ENCODE data around the gene SP8.

Gene SP8

DNA sequence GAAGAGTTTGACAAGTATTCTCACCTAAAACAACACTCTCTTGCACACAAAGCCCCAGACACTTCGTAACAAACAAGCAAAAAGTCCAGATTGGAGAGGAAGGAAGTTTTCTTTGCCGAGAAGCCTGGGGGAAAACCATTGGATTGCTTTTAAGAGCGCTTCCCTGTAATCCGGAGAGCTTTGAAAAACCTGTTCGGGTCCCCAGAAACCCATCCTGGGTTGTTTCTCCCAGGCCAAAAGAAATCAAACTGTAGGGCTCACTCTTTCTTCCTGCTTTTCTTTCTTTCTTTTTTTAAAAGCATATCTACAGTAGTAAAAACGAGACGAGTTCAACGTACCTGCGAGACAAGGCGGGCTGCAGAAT lies 655 bp downstream of the SP8 start:
- Histone ChIP-seq H3K36me3 (ENCODE audit: control insufficient read depth, insufficient read depth, low read length) (peaks cover 13% of the 10 kb centered on the region), H3K27ac (ENCODE audit: insufficient read depth, low read depth, low read length, poor library complexity, severe bottlenecking) (peak overlapping the region; percentile 83), H3K9me3 (ENCODE audit: control insufficient read depth, low read length) (no peaks in the 10 kb centered on the region), H3K4me3 (ENCODE audit: insufficient read depth, low read depth, low read length) (peak overlapping the region; percentile 88), H3K27me3 (ENCODE audit: control insufficient read depth, insufficient read depth, low read length, poor library complexity, severe bottlenecking) (peaks cover 68% of the 10 kb centered on the region), H3K4me1 (ENCODE audit: control insufficient read depth, insufficient read depth, low read length) (peaks cover 25% of the 10 kb centered on the region)
- WGBS, 2 experiments: 0% methylated on average over 10 of the region's 10 CpGs

GRCh38 chr7:20785157-20786048 lies 1.3 kb downstream of the SP8 start:
- peak overlapping the region; percentile 83 for H3K27ac ChIP-seq (ENCODE audit: insufficient read depth, low read depth, low read length, poor library complexity, severe bottlenecking)
- peaks cover 13% of the 10 kb centered on the region for H3K36me3 ChIP-seq (ENCODE audit: control insufficient read depth, insufficient read depth, low read length)
- peaks cover 62% of the 10 kb centered on the region for H3K27me3 ChIP-seq (ENCODE audit: control insufficient read depth, insufficient read depth, low read length, poor library complexity, severe bottlenecking)
- H3K4me1 ChIP-seq (ENCODE audit: control insufficient read depth, insufficient read depth, low read length): peaks cover 24% of the 10 kb centered on the region
- 0% methylated on average over 89 of the region's 89 CpGs for WGBS, 2 experiments
- H3K4me3 ChIP-seq (ENCODE audit: insufficient read depth, low read depth, low read length): peak overlapping the region; percentile 88
- H3K9me3 ChIP-seq (ENCODE audit: control insufficient read depth, low read length): no peaks in the 10 kb centered on the region

DNA sequence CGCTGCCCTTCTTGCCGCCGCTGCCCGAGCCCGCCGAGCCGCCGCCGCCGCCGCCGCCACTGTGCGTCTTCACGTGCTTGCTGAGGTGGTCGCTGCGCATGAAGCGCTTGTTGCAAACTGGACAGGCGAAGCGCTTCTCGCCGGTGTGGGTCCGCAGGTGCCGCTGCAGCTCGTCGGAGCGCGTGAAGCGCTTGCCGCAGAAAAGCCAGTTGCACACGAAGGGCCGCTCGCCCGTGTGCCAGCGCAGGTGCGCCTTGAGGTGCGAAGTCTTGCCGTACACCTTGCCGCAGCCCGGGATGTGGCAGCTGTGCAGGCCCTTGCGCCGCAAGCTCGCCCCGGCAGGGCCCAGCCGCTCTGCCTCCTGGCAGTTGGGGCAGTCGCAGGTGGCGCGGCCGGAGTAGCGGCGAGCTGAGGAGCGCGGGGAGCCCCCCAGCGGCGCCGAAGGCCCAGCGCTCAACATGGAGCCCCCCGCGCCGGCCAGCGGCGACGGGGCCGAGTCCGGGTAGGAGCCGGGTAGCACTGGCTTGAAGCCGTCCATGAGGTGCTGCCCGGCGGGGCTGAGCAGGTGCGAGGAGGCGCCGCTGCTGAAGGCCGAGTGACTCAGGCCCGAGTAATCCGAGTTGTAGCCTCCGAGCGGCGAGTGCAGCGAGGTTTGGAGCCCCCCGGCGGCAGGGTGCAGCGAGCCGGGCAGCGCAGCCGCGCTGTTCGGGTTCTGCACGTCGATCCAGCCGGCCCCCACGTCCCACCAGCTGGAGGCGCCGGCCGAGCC lies 2.1 kb downstream of the SP8 start:
- Histone ChIP-seq H3K4me1 (ENCODE audit: control insufficient read depth, insufficient read depth, low read length) (peaks cover 21% of the 10 kb centered on the region), H3K9me3 (ENCODE audit: control insufficient read depth, low read length) (no peaks in the 10 kb centered on the region), H3K4me3 (ENCODE audit: insufficient read depth, low read depth, low read length) (peak overlapping the region; percentile 88), H3K27me3 (ENCODE audit: control insufficient read depth, insufficient read depth, low read length, poor library complexity, severe bottlenecking) (peaks cover 54% of the 10 kb centered on the region), H3K27ac (ENCODE audit: insufficient read depth, low read depth, low read length, poor library complexity, severe bottlenecking) (peak overlapping the region; percentile 83), H3K36me3 (ENCODE audit: control insufficient read depth, insufficient read depth, low read length) (peaks cover 13% of the 10 kb centered on the region)
- 1% methylated on average over 93 of the region's 93 CpGs for WGBS, 2 experiments

GRCh38 chr7:20783700-20784387 lies 2.8 kb downstream of the SP8 start:
- Histone ChIP-seq H3K27me3 (ENCODE audit: control insufficient read depth, insufficient read depth, low read length, poor library complexity, severe bottlenecking) (peaks cover 49% of the 10 kb centered on the region), H3K9me3 (ENCODE audit: control insufficient read depth, low read length) (no peaks in the 10 kb centered on the region), H3K27ac (ENCODE audit: insufficient read depth, low read depth, low read length, poor library complexity, severe bottlenecking) (peak overlapping the region; percentile 83), H3K4me1 (ENCODE audit: control insufficient read depth, insufficient read depth, low read length) (peaks cover 16% of the 10 kb centered on the region), H3K4me3 (ENCODE audit: insufficient read depth, low read depth, low read length) (peak overlapping the region; percentile 88), H3K36me3 (ENCODE audit: control insufficient read depth, insufficient read depth, low read length) (peaks cover 13% of the 10 kb centered on the region)
- WGBS, 2 experiments: 1% methylated on average over 49 of the region's 49 CpGs

- H3K36me3 ChIP-seq (ENCODE audit: control insufficient read depth, insufficient read depth, low read length): peaks cover 13% of the 10 kb centered on the region
- 3 to 4% methylated on average over 11 to 15 of the region's 15 CpGs for WGBS, 2 experiments
- H3K27ac ChIP-seq (ENCODE audit: insufficient read depth, low read depth, low read length, poor library complexity, severe bottlenecking): peak overlapping the region; percentile 30
- H3K4me3 ChIP-seq (ENCODE audit: insufficient read depth, low read depth, low read length): peak overlapping the region; percentile 88
- H3K9me3 ChIP-seq (ENCODE audit: control insufficient read depth, low read length): no peaks in the 10 kb centered on the region
- peaks cover 10% of the 10 kb centered on the region for H3K4me1 ChIP-seq (ENCODE audit: control insufficient read depth, insufficient read depth, low read length)
- H3K27me3 ChIP-seq (ENCODE audit: control insufficient read depth, insufficient read depth, low read length, poor library complexity, severe bottlenecking): peaks cover 44% of the 10 kb centered on the region
Measured at GRCh38 chr7:20783125-20783699, 3.5 kb downstream of the SP8 start.

DNA sequence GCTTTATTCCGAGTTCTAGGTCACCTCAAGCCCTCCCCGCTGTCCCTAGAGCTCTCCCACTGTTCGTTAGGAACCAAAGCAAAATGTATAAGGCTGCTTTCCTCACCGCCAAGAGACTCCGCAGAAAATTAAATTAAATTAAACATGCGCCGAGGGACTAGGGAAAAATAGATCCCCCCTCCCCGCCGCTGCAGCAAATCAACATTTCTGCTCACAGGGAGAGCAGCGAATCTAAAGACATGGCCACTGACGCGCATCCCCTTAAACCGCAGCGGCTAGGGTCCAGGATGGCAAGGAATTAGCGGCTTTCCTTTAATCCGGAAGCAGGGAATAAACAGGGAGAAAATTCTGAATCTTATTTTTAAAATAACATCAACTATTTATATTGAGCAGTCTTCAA lies 7.6 kb downstream of the SP8 start:
- Histone ChIP-seq H3K4me3 (ENCODE audit: insufficient read depth, low read depth, low read length) (no peak overlapping the region), H3K9me3 (ENCODE audit: control insufficient read depth, low read length) (no peaks in the 10 kb centered on the region), H3K36me3 (ENCODE audit: control insufficient read depth, insufficient read depth, low read length) (peaks cover 2% of the 10 kb centered on the region), H3K27ac (ENCODE audit: insufficient read depth, low read depth, low read length, poor library complexity, severe bottlenecking) (no peak overlapping the region), H3K4me1 (ENCODE audit: control insufficient read depth, insufficient read depth, low read length) (peaks cover 26% of the 10 kb centered on the region), H3K27me3 (ENCODE audit: control insufficient read depth, insufficient read depth, low read length, poor library complexity, severe bottlenecking) (peaks cover 39% of the 10 kb centered on the region)
- WGBS, 2 experiments: 57 to 64% methylated on average over 16 of the region's 16 CpGs

DNA sequence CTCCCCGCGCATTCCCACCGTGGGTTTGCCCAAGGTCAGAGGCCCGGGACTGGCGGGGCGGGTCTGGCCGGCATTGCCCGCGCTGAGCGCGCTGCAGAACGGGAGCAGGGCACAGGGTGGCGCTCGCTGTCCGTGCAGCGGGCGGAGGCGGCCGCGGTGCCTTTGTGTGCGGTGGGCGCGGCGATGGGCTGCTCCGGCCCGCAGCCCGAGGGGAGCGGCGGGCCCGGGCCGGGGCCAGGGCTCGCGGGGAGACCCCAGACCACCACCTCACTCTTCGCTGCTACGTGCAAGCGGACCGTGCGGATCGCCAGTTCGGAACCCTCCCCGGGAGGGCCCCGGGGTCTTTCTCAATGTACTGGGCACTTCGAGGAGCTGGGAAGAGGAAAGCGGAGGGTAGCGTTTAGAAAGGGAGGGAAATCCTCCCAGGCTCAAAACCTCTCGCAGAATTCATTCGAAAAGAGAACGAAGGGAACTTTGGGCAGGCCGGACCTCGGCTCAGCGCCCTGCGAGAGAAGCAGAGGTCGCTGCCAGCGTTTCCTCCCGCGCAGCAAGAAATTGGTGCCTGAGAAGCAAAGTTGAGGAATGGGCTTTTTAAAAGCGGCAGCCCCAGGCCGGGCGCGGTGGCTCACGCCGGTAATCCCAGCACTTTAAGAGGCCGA lies 8.5 kb downstream of the SP8 start:
- H3K27me3 ChIP-seq (ENCODE audit: control insufficient read depth, insufficient read depth, low read length, poor library complexity, severe bottlenecking): peaks cover 33% of the 10 kb centered on the region
- 2 to 3% methylated on average over 62 to 63 of the region's 63 CpGs for WGBS, 2 experiments
- no peaks in the 10 kb centered on the region for H3K36me3 ChIP-seq (ENCODE audit: control insufficient read depth, insufficient read depth, low read length)
- H3K4me1 ChIP-seq (ENCODE audit: control insufficient read depth, insufficient read depth, low read length): peaks cover 26% of the 10 kb centered on the region
- H3K27ac ChIP-seq (ENCODE audit: insufficient read depth, low read depth, low read length, poor library complexity, severe bottlenecking): peak overlapping the region; percentile 76
- peak overlapping the region; percentile 22 for H3K4me3 ChIP-seq (ENCODE audit: insufficient read depth, low read depth, low read length)
- H3K9me3 ChIP-seq (ENCODE audit: control insufficient read depth, low read length): no peaks in the 10 kb centered on the region

GRCh38 chr7:20777377-20778062 lies 9.2 kb downstream of the SP8 start:
- H3K36me3 ChIP-seq (ENCODE audit: control insufficient read depth, insufficient read depth, low read length): no peaks in the 10 kb centered on the region
- peaks cover 28% of the 10 kb centered on the region for H3K27me3 ChIP-seq (ENCODE audit: control insufficient read depth, insufficient read depth, low read length, poor library complexity, severe bottlenecking)
- H3K27ac ChIP-seq (ENCODE audit: insufficient read depth, low read depth, low read length, poor library complexity, severe bottlenecking): no peak overlapping the region
- WGBS, 2 experiments: 17 to 18% methylated on average over 30 of the region's 30 CpGs
- H3K4me3 ChIP-seq (ENCODE audit: insufficient read depth, low read depth, low read length): peak overlapping the region; percentile 22
- H3K9me3 ChIP-seq (ENCODE audit: control insufficient read depth, low read length): no peaks in the 10 kb centered on the region
- peaks cover 26% of the 10 kb centered on the region for H3K4me1 ChIP-seq (ENCODE audit: control insufficient read depth, insufficient read depth, low read length)

- 35 to 40% methylated on average over 10 of the region's 10 CpGs for WGBS, 2 experiments
- Histone ChIP-seq H3K4me1 (ENCODE audit: control insufficient read depth, insufficient read depth, low read length) (peaks cover 26% of the 10 kb centered on the region), H3K9me3 (ENCODE audit: control insufficient read depth, low read length) (no peaks in the 10 kb centered on the region), H3K36me3 (ENCODE audit: control insufficient read depth, insufficient read depth, low read length) (no peaks in the 10 kb centered on the region), H3K27me3 (ENCODE audit: control insufficient read depth, insufficient read depth, low read length, poor library complexity, severe bottlenecking) (peaks cover 28% of the 10 kb centered on the region), H3K27ac (ENCODE audit: insufficient read depth, low read depth, low read length, poor library complexity, severe bottlenecking) (no peak overlapping the region), H3K4me3 (ENCODE audit: insufficient read depth, low read depth, low read length) (no peak overlapping the region)
Measured at GRCh38 chr7:20776942-20777341, 9.7 kb downstream of the SP8 start.
